Suprapubic skin (tissue), 4 donors: ENCODE data around the gene SERPINB6.

Experiments
- CTCF ChIP-seq, 2 donors: fragments of 200-600 bp in 1 of 2; fragments of 450-650 bp in 1 of 2; sonication (generic) in 1 of 2; IDR thresholded peaks; one replicate each; pipeline ENCODE4 v1.5.1; 2016 to 2019; ENCODE audit warnings: antibody characterized with exemption in 2 of 2, mild to moderate bottlenecking in 1 of 2, moderate library complexity in 1 of 2
- EP300 ChIP-seq: sonication (generic); formaldehyde crosslinking; IDR thresholded peaks from one replicate; pipeline ENCODE4 v1.6.1; 2017; ENCODE audit warnings: antibody characterized with exemption
- POLR2A ChIP-seq, 2 donors: fragments of 450-650 bp; IDR thresholded peaks; one replicate each; pipeline ENCODE4 v1.6.1; 2017; ENCODE audit warnings: antibody characterized with exemption in 2 of 2, mild to moderate bottlenecking in 2 of 2, moderate library complexity in 2 of 2
- POLR2AphosphoS5 ChIP-seq, 3 donors: sonication (generic); formaldehyde crosslinking; IDR thresholded peaks; one replicate each; pipeline ENCODE4 v1.6.1; 2017; ENCODE audit warnings: antibody characterized with exemption in 3 of 3

GRCh38 chr6:2919886-2920285 lies 51.5 kb downstream of the SERPINB6 start:
- TF ChIP-seq EP300, result no peak
- no peak for TF ChIP-seq CTCF (IDR thresholded peaks at IDR 0.05)
- no peak for TF ChIP-seq POLR2AphosphoS5 (IDR thresholded peaks at IDR 0.05)
- no peak for TF ChIP-seq POLR2A (IDR thresholded peaks at IDR 0.05)
